H1 (cell line): ENCODE results near the gene C11orf71. TPM values are rescaled to one million over a fixed set of nuclear protein-coding genes. Genes with fewer than 3 reads are reported as not detected.

Source experiments
- CTCF ChIA-PET: fragments of 300-600 bp; sonication (Branson Sonifier 250); formaldehyde crosslinking; loops from one replicate; lab custom pipeline; 2021; ENCODE audit not compliant: partially characterized antibody; lab: Charles Lee
- POLR2A ChIA-PET: fragments of 300-600 bp; sonication (Branson Sonifier 250); formaldehyde crosslinking; loops from one replicate; lab custom pipeline; 2021; ENCODE audit warnings: inconsistent platforms; ENCODE audit not compliant: partially characterized antibody; lab: Charles Lee
- DNase-seq, 2 experiments: peaks; one replicate each; pipeline versions ENCODE4 v3.0.0 to v3.0.0-alpha.2; 2010 to 2022; ENCODE audit warnings: low spot score in 2 of 2, low read depth in 1 of 2, mixed read lengths in 1 of 2
- FAIRE-seq: peaks from 2 replicates; lab custom pipeline; 2011; peaks lifted over from hg19 to GRCh38; lab: Jason Lieb, UNC
- H2AFZ ChIP-seq: 2 replicates; pipeline ENCODE4 v1.8.1; 2012; ENCODE audit warnings: low read length, inconsistent platforms
- H2AK5ac ChIP-seq: 2 replicates; pipeline ENCODE4 v1.6.1; 2013; ENCODE audit warnings: low read depth, low read length
- H2BK120ac ChIP-seq: replicated peaks from 2 replicates; pipeline ENCODE3; 2013; ENCODE audit warnings: low read depth, low read length, inconsistent platforms
- H2BK12ac ChIP-seq: 2 replicates; pipeline ENCODE4 v1.6.1; 2013; ENCODE audit warnings: low read depth, low read length
- H2BK15ac ChIP-seq: 2 replicates; pipeline ENCODE4 v1.6.1; 2013; ENCODE audit warnings: low read length
- H2BK20ac ChIP-seq: 2 replicates; pipeline ENCODE4 v1.6.1; 2013; ENCODE audit warnings: low read length
- H2BK5ac ChIP-seq: 2 replicates; pipeline ENCODE4 v1.6.1; 2013; ENCODE audit warnings: low read depth, low read length
- H3K14ac ChIP-seq: 2 replicates; pipeline ENCODE4 v1.6.1; 2013; ENCODE audit warnings: inconsistent platforms; ENCODE audit not compliant: insufficient read length
- H3K18ac ChIP-seq: 2 replicates; pipeline ENCODE4 v1.6.1; 2013; ENCODE audit warnings: low read length; ENCODE audit errors: extremely low read depth
- H3K23ac ChIP-seq: 2 replicates; pipeline ENCODE4 v1.6.1; 2013; ENCODE audit warnings: inconsistent platforms; ENCODE audit not compliant: insufficient read length
- H3K23me2 ChIP-seq: 2 replicates; pipeline ENCODE4 v1.6.1; 2013; ENCODE audit warnings: low read depth, low read length
- H3K27ac ChIP-seq: 2 replicates; pipeline ENCODE4 v1.6.1; 2011; ENCODE audit warnings: low read depth, low read length, inconsistent platforms
- H3K27me3 ChIP-seq, 4 experiments: replicated peaks in 1 of 4; 1 replicate in 1 of 4; 2 replicates in 3 of 4; pipeline versions ENCODE4 v1.6.1 to v1.8.1; 2011 to 2013; ENCODE audit warnings: low read length in 3 of 4, mild to moderate bottlenecking in 3 of 4, inconsistent platforms in 2 of 4, mixed read lengths in 2 of 4, moderate library complexity in 1 of 4; ENCODE audit not compliant: control insufficient read depth in 3 of 4, insufficient read depth in 3 of 4; ENCODE audit errors: extremely low read depth in 1 of 4
- H3K36me3 ChIP-seq, 4 experiments: 2 replicates each; pipeline versions ENCODE4 v1.6.1 to v1.8.1; 2011 to 2013; ENCODE audit warnings: mild to moderate bottlenecking in 4 of 4, low read length in 3 of 4, moderate library complexity in 2 of 4, control low read depth in 1 of 4, inconsistent platforms in 1 of 4; ENCODE audit not compliant: insufficient read depth in 4 of 4, control insufficient read depth in 2 of 4
- H3K4ac ChIP-seq: replicated peaks from 2 replicates; pipeline ENCODE3; 2013; ENCODE audit warnings: low read length, low read depth, mixed read lengths, inconsistent platforms; ENCODE audit not compliant: insufficient read length
- H3K4me1 ChIP-seq, 4 experiments: replicated peaks in 1 of 4; 1 replicate in 1 of 4; 2 replicates in 3 of 4; pipeline versions ENCODE4 v1.6.1 to v1.8.1; 2011 to 2013; ENCODE audit warnings: low read length in 3 of 4, inconsistent platforms in 2 of 4, mixed read lengths in 1 of 4; ENCODE audit not compliant: insufficient read depth in 4 of 4, control insufficient read depth in 3 of 4
- H3K4me2 ChIP-seq, 2 experiments: 2 replicates each; pipeline versions ENCODE4 v1.6.1 to v1.8.1; 2011 to 2013; ENCODE audit warnings: low read depth in 2 of 2, low read length in 2 of 2, control low read depth in 1 of 2, inconsistent platforms in 1 of 2, mild to moderate bottlenecking in 1 of 2; ENCODE audit not compliant: insufficient read depth in 1 of 2
- H3K4me3 ChIP-seq, 4 experiments: fragments of 200-600, 300-600 bp in 1 of 4; sonication (generic), shearing (Covaris generic), sonication (Bioruptor Twin) in 1 of 4; 2 replicates each; pipeline versions ENCODE4 v1.5.1 to v1.8.1; 2011 to 2016; ENCODE audit warnings: low read length in 4 of 4, low read depth in 3 of 4, control low read depth in 2 of 4, inconsistent platforms in 2 of 4, mild to moderate bottlenecking in 2 of 4, mixed read lengths in 1 of 4, moderate library complexity in 1 of 4; ENCODE audit not compliant: insufficient read depth in 2 of 4; ENCODE audit errors: extremely low read depth in 1 of 4
- H3K56ac ChIP-seq: replicated peaks from 2 replicates; pipeline ENCODE3; 2013; ENCODE audit warnings: low read depth, mild to moderate bottlenecking, mixed read lengths, low read length, inconsistent platforms; ENCODE audit not compliant: insufficient read length
- H3K79me1 ChIP-seq: 2 replicates; pipeline ENCODE4 v1.6.1; 2013; ENCODE audit warnings: low read depth, low read length, control low read depth
- H3K79me2 ChIP-seq, 2 experiments: 2 replicates each; pipeline versions ENCODE4 v1.6.1 to v1.8.1; 2012 to 2013; ENCODE audit warnings: low read length in 2 of 2, mild to moderate bottlenecking in 2 of 2, inconsistent platforms in 1 of 2; ENCODE audit not compliant: insufficient read depth in 2 of 2, control insufficient read depth in 1 of 2
- H3K9ac ChIP-seq, 4 experiments: replicated peaks in 1 of 4; 1 replicate in 1 of 4; 2 replicates in 3 of 4; pipeline versions ENCODE4 v1.6.1 to v1.8.1; 2011 to 2013; ENCODE audit warnings: low read depth in 3 of 4, low read length in 3 of 4, control low read depth in 2 of 4, mild to moderate bottlenecking in 2 of 4, moderate library complexity in 2 of 4, inconsistent platforms in 1 of 4; ENCODE audit errors: extremely low read depth in 1 of 4
- H3K9me3 ChIP-seq, 2 experiments: 2 replicates each; pipeline versions ENCODE4 v1.6.1 to v1.8.1; 2012 to 2013; ENCODE audit warnings: mild to moderate bottlenecking in 2 of 2, moderate library complexity in 2 of 2, control low read depth in 1 of 2, inconsistent platforms in 1 of 2, low read depth in 1 of 2, low read length in 1 of 2, mixed read lengths in 1 of 2; ENCODE audit not compliant: insufficient read depth in 2 of 2
- H4K20me1 ChIP-seq, 2 experiments: replicated peaks in 1 of 2; 2 replicates each; pipeline versions ENCODE3 to v1.8.1; 2011 to 2013; ENCODE audit warnings: inconsistent platforms in 2 of 2, low read length in 2 of 2, mild to moderate bottlenecking in 1 of 2; ENCODE audit not compliant: insufficient read depth in 2 of 2, control insufficient read depth in 1 of 2
- H4K5ac ChIP-seq: 2 replicates; pipeline ENCODE4 v1.6.1; 2013; ENCODE audit warnings: low read length, low read depth, mixed read lengths, inconsistent platforms; ENCODE audit not compliant: insufficient read length
- H4K8ac ChIP-seq: 2 replicates; pipeline ENCODE4 v1.8.0; 2013; ENCODE audit warnings: mild to moderate bottlenecking, moderate library complexity, low read length, inconsistent platforms; ENCODE audit not compliant: insufficient read depth; ENCODE audit errors: extremely low read depth
- H4K91ac ChIP-seq: replicated peaks from 2 replicates; pipeline ENCODE3; 2013; ENCODE audit warnings: low read length, mixed read lengths, inconsistent platforms; ENCODE audit not compliant: insufficient read length
- BCL11A ChIP-seq, 2 experiments: IDR thresholded peaks; one replicate each; pipeline ENCODE4 v1.6.1; 2011; ENCODE audit warnings: low read depth in 2 of 2, low read length in 2 of 2, mild to moderate bottlenecking in 2 of 2
- CBX8 ChIP-seq: fragments of 300-800, 300-1000 bp; sonication (generic); IDR thresholded peaks from 2 replicates; pipeline ENCODE4 v1.7.1; 2016; ENCODE audit warnings: low read depth, low read length, borderline replicate concordance
- CHD2 ChIP-seq: IDR thresholded peaks from 2 replicates; pipeline ENCODE4 v1.6.1; 2012; ENCODE audit warnings: low read length, improper control_type of control experiment
- EGR1 ChIP-seq: IDR thresholded peaks from 2 replicates; pipeline ENCODE4 v1.6.1; 2011; ENCODE audit warnings: low read depth, low read length, borderline replicate concordance
- GTF2F1 ChIP-seq: IDR thresholded peaks from 2 replicates; pipeline ENCODE4 v1.6.1; 2012; ENCODE audit warnings: low read depth, low read length, improper control_type of control experiment, borderline replicate concordance
- JUN ChIP-seq: IDR thresholded peaks from 2 replicates; pipeline ENCODE4 v1.6.1; 2011; ENCODE audit warnings: low read depth, mild to moderate bottlenecking, improper control_type of control experiment, low read length
- NRF1 ChIP-seq: IDR thresholded peaks from 2 replicates; pipeline ENCODE4 v1.6.1; 2011; ENCODE audit warnings: mild to moderate bottlenecking, low read depth, low read length, improper control_type of control experiment
- RNF2 ChIP-seq: fragments of 200-900, 300-1000 bp; sonication (generic); IDR thresholded peaks from 2 replicates; pipeline ENCODE4 v1.7.1; 2016; ENCODE audit warnings: borderline replicate concordance, low read depth, mild to moderate bottlenecking, antibody characterized with exemption, low read length; ENCODE audit not compliant: poor library complexity, severe bottlenecking; ENCODE audit errors: missing control alignments
- RXRA ChIP-seq: IDR thresholded peaks from 2 replicates; pipeline ENCODE4 v1.6.1; 2011; ENCODE audit warnings: low read depth, mild to moderate bottlenecking, low read length, moderate library complexity; ENCODE audit not compliant: insufficient read depth
- SAP30 ChIP-seq: fragments of 300-600 bp; sonication (generic); IDR thresholded peaks from 2 replicates; pipeline ENCODE4 v1.7.1; 2012; ENCODE audit warnings: low read length, moderate library complexity, mild to moderate bottlenecking, inconsistent platforms; ENCODE audit not compliant: insufficient read depth, insufficient replicate concordance
- SIRT6 ChIP-seq: IDR thresholded peaks from one replicate; pipeline ENCODE4 v1.7.1; 2012; ENCODE audit warnings: low read length, inconsistent platforms
- WGBS, 2 experiments: shearing (Covaris generic) in 1 of 2; methylation state at CpG; one replicate each; pipeline versions ENCODE4 v1.1.6 to v1.1.7; 2013 to 2015; ENCODE audit warnings: low lambda C conversion rate in 2 of 2, mixed read lengths in 2 of 2, inconsistent platforms in 1 of 2, low coverage in 1 of 2, missing lambda C conversion rate in 1 of 2; ENCODE audit not compliant: insufficient replicate concordance in 2 of 2, insufficient coverage in 1 of 2, insufficient read length in 1 of 2; ENCODE audit errors: extremely low coverage in 1 of 2, missing lambda C conversion rate in 1 of 2; 5-methylcytosine and 5-hydroxymethylcytosine counted together
- polyA plus RNA-seq, 7 experiments: library from polyadenylated mRNA; depleted of rRNA in 3 of 7; stranded (reverse) in 5 of 7; unstranded in 2 of 7; fragments of >200 nt in 5 of 7; fragments of 200-250 nt in 2 of 7; gene quantifications; 1 replicate in 5 of 7; 2 replicates in 1 of 7; 4 replicates in 1 of 7; pipeline versions ENCODE4 v1.2.1 to v1.2.3, GENCODE V29; 2011 to 2013; ENCODE audit warnings: missing spikeins in 2 of 7, mixed read lengths in 2 of 7
- total RNA-seq: library from RNA; stranded (reverse); fragmentation: NEBNext Ultra II Directional; extraction: Animal tissue kit (Norgen Biotek cat#: 25700); gene quantifications from 2 replicates; pipeline ENCODE4 v1.2.1, GENCODE V29; 2021

The C11orf71 gene
- total and polyA plus RNA-seq, 2 of the 8 experiments (the other 6 are each of a cell fraction or from before 2014, with no cell fraction given) = 5.4 to 8.7 TPM

DNA sequence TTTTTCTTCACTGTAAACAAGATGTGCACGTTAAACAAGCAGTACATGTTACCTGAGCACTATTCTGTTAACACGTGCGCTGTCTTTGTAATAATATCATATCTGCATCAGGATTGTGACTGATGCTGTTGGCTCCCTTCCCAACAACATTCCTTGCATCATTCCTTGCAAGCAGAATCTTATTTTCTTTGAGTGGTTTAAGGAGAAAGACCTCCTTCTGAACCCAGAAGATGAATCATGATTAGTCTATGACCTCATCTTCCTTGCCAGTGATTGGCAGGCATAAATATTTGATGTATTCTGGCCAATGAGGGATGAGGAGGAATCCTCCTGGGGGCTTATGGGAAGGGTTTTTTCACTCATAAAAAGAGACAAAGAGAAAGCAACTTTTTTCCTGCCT, 46.2 kb downstream of the C11orf71 start:
- no peaks in the 10 kb centered on the region for H3K36me3 ChIP-seq
- no peaks in the 10 kb centered on the region for H4K20me1 ChIP-seq
- no peak overlapping the region for H3K4me2 ChIP-seq
- H3K79me2 ChIP-seq = no peaks in the 10 kb centered on the region
- no peaks in the 10 kb centered on the region for H3K23me2 ChIP-seq
- no peak overlapping the region for H2AFZ ChIP-seq
- H3K79me1 ChIP-seq = no peaks in the 10 kb centered on the region
- H3K18ac ChIP-seq = no peak overlapping the region
- no peak for TF ChIP-seq RNF2
- TF ChIP-seq GTF2F1 = no peak
- no peak for TF ChIP-seq EGR1
- no peak for TF ChIP-seq JUN
- TF ChIP-seq RXRA = no peak
- no peak for TF ChIP-seq CHD2
- no peak for TF ChIP-seq CBX8
- no peak for TF ChIP-seq SAP30
- TF ChIP-seq SIRT6 = no peak
- TF ChIP-seq NRF1 = no peak
- no peak for TF ChIP-seq BCL11A (IDR thresholded peaks at IDR 0.05; ENCODE audit: low read depth in 2 of 2, low read length in 2 of 2)
- no peak overlapping the region for H3K56ac ChIP-seq
- no peak overlapping the region for H2BK15ac ChIP-seq
- H3K27me3 ChIP-seq = no peaks in the 10 kb centered on the region
- H2BK5ac ChIP-seq = no peak overlapping the region
- no peak overlapping the region for H3K23ac ChIP-seq
- H3K9ac ChIP-seq = no peak overlapping the region
- H4K91ac ChIP-seq = no peak overlapping the region
- H2AK5ac ChIP-seq = no peak overlapping the region
- ChIA-PET POLR2A (interaction anchor here (0.5 kb wide), 1 partner anchor 89 kb away, joined by 4 read pairs; no protein-coding TSS in a partner anchor), CTCF (no interaction called here)
- DNase-seq (no peak), FAIRE-seq (no peak)
- no peak overlapping the region for H4K5ac ChIP-seq
- no peak overlapping the region for H2BK20ac ChIP-seq
- no peak overlapping the region for H3K14ac ChIP-seq
- no peaks in the 10 kb centered on the region; a peak in 1 of 4 replicates for H3K9me3 ChIP-seq
- H3K4me1 ChIP-seq = peaks cover 0 to 2% (median 0%) of the 10 kb centered on the region in 4 experiments; a peak in 1 of 7 replicates
- no peak overlapping the region for H3K27ac ChIP-seq
- H4K8ac ChIP-seq = no peak overlapping the region
- H3K4ac ChIP-seq = no peak overlapping the region
- no peak overlapping the region for H2BK120ac ChIP-seq
- 88% methylated on average over 3 of the region's 3 CpGs; no CpG with 5 or more reads in 1 of the 2 experiments for WGBS, 2 experiments
- H2BK12ac ChIP-seq = no peak overlapping the region
- H3K4me3 ChIP-seq = no peak overlapping the region
